Measurements from ENCODE around the gene SNCAIP.

- TF ChIP-seq CTCF (IDR thresholded peaks at IDR 0.05; ENCODE audit: low read depth, low read length) (no peak), POLR2A (IDR thresholded peaks at IDR 0.05; ENCODE audit: extremely low read depth, insufficient read length) (no peak)
Observed at GRCh38 chr5:122350496-122350895, 38.5 kb downstream of the SNCAIP start.
